DOHH2 (cell line): ENCODE data around the gene STPG2.

Experiments
- H3F3A ChIP-seq: fragments of 200-600 bp; sonication (generic), shearing (Covaris generic); 2 replicates; pipeline ENCODE4 v1.6.0; 2016; ENCODE audit warnings: antibody characterized with exemption, mild to moderate bottlenecking; ENCODE audit not compliant: control insufficient read depth, insufficient read depth
- H3K27ac ChIP-seq: fragments of 200-600 bp; sonication (generic); 2 replicates; pipeline ENCODE4 v1.5.1; 2014; ENCODE audit warnings: low read depth, mild to moderate bottlenecking, low read length, moderate library complexity
- H3K27me3 ChIP-seq: fragments of 200-600 bp; sonication (generic); 2 replicates; pipeline ENCODE4 v1.6.1; 2014; ENCODE audit warnings: mild to moderate bottlenecking, low read length, mixed read lengths; ENCODE audit not compliant: control insufficient read depth
- H3K36me3 ChIP-seq: fragments of 200-600 bp; sonication (generic); 2 replicates; pipeline ENCODE4 v1.6.1; 2014; ENCODE audit warnings: mild to moderate bottlenecking, low read length, moderate library complexity, mixed read lengths; ENCODE audit not compliant: control insufficient read depth
- H3K4me1 ChIP-seq: fragments of 200-600 bp; sonication (generic); 2 replicates; pipeline ENCODE4 v1.6.1; 2014; ENCODE audit warnings: mild to moderate bottlenecking, low read length, mixed read lengths; ENCODE audit not compliant: control insufficient read depth
- H3K4me2 ChIP-seq: fragments of 200-600 bp; sonication (generic); 2 replicates; pipeline ENCODE4 v1.6.0; 2014; ENCODE audit warnings: mild to moderate bottlenecking, low read length, moderate library complexity
- H3K4me3 ChIP-seq: fragments of 200-600 bp; sonication (generic); 2 replicates; pipeline ENCODE4 v1.5.1; 2014; ENCODE audit warnings: mild to moderate bottlenecking, low read length, mixed read lengths
- H3K79me2 ChIP-seq: fragments of 200-600 bp; sonication (generic); 2 replicates; pipeline ENCODE4 v1.6.1; 2014; ENCODE audit warnings: mild to moderate bottlenecking, low read length, mixed read lengths; ENCODE audit not compliant: control insufficient read depth
- H3K9me2 ChIP-seq: fragments of 200-600 bp; sonication (generic); replicated peaks from 2 replicates; pipeline ENCODE4 v1.6.1; 2014; ENCODE audit warnings: mild to moderate bottlenecking, low read length, mixed read lengths; ENCODE audit not compliant: control insufficient read depth
- H3K9me3 ChIP-seq: fragments of 200-600 bp; sonication (generic); 2 replicates; pipeline ENCODE4 v1.6.1; 2014; ENCODE audit warnings: antibody characterized with exemption, low read length, mixed read lengths; ENCODE audit not compliant: control insufficient read depth, insufficient read depth
- H4K20me1 ChIP-seq: fragments of 200-600 bp; sonication (generic); 2 replicates; pipeline ENCODE4 v1.6.0; 2014; ENCODE audit warnings: low read depth, mild to moderate bottlenecking, antibody characterized with exemption, low read length, moderate library complexity; ENCODE audit not compliant: control insufficient read depth, insufficient read depth
- CTCF ChIP-seq: fragments of 200-600 bp; sonication (generic); IDR thresholded peaks from one replicate; pipeline ENCODE4 v1.5.1; 2014; ENCODE audit warnings: antibody characterized with exemption, mild to moderate bottlenecking, low read depth, low read length; ENCODE audit not compliant: poor library complexity, severe bottlenecking
- EZH2phosphoT487 ChIP-seq: fragments of 200-600 bp; sonication (generic); IDR thresholded peaks from 2 replicates; pipeline ENCODE4 v1.6.1; 2017; ENCODE audit warnings: borderline replicate concordance, mild to moderate bottlenecking, antibody characterized with exemption, low read length, moderate library complexity, mixed read lengths

The STPG2 gene

GRCh38 chr4:97627750-97628149, 515.5 kb downstream of the STPG2 start:
- Histone ChIP-seq H3K4me3 (no peak overlapping the region), H3K27ac (no peak overlapping the region), H3K79me2 (no peaks in the 10 kb centered on the region), H3K9me2 (no peaks in the 10 kb centered on the region), H3K27me3 (no peaks in the 10 kb centered on the region), H3K36me3 (no peaks in the 10 kb centered on the region), H3K4me2 (no peak overlapping the region), H4K20me1 (no peaks in the 10 kb centered on the region), H3F3A (no peaks in the 10 kb centered on the region), H3K9me3 (no peaks in the 10 kb centered on the region; the same call in 1 of the 2 replicates), H3K4me1 (no peaks in the 10 kb centered on the region)
- TF ChIP-seq CTCF = no peak
- TF ChIP-seq EZH2phosphoT487 = no peak

GRCh38 chr4:97624204-97624603, 519.1 kb downstream of the STPG2 start:
- H3K9me3 ChIP-seq = no peaks in the 10 kb centered on the region; the same call in 1 of the 2 replicates
- no peak for TF ChIP-seq CTCF
- no peak for TF ChIP-seq EZH2phosphoT487
- no peaks in the 10 kb centered on the region for H3K36me3 ChIP-seq
- no peaks in the 10 kb centered on the region for H3K27me3 ChIP-seq
- no peaks in the 10 kb centered on the region for H3K79me2 ChIP-seq
- no peaks in the 10 kb centered on the region for H3K9me2 ChIP-seq
- H3F3A ChIP-seq = no peaks in the 10 kb centered on the region
- no peaks in the 10 kb centered on the region for H3K4me1 ChIP-seq
- no peak overlapping the region for H3K4me3 ChIP-seq
- H3K27ac ChIP-seq = no peak overlapping the region
- H4K20me1 ChIP-seq = no peaks in the 10 kb centered on the region
- H3K4me2 ChIP-seq = no peak overlapping the region

GRCh38 chr4:97605932-97606331, 537.3 kb downstream of the STPG2 start:
- Histone ChIP-seq H3K27me3 (no peaks in the 10 kb centered on the region), H3K4me2 (no peak overlapping the region), H3K9me2 (no peaks in the 10 kb centered on the region), H3K36me3 (no peaks in the 10 kb centered on the region), H3K27ac (no peak overlapping the region), H3K4me1 (no peaks in the 10 kb centered on the region), H3K9me3 (no peaks in the 10 kb centered on the region), H3K79me2 (no peaks in the 10 kb centered on the region), H3F3A (no peaks in the 10 kb centered on the region), H4K20me1 (no peaks in the 10 kb centered on the region), H3K4me3 (no peak overlapping the region)
- TF ChIP-seq EZH2phosphoT487 (no peak), CTCF (no peak)

- Histone ChIP-seq H3K27ac (no peak overlapping the region), H3K4me1 (no peaks in the 10 kb centered on the region), H3K9me3 (no peaks in the 10 kb centered on the region), H3K27me3 (no peaks in the 10 kb centered on the region), H4K20me1 (no peaks in the 10 kb centered on the region), H3K36me3 (no peaks in the 10 kb centered on the region), H3K79me2 (no peaks in the 10 kb centered on the region), H3K9me2 (no peaks in the 10 kb centered on the region), H3F3A (no peaks in the 10 kb centered on the region), H3K4me3 (no peak overlapping the region), H3K4me2 (no peak overlapping the region)
- TF ChIP-seq EZH2phosphoT487 = no peak
- TF ChIP-seq CTCF = no peak
Observed at GRCh38 chr4:97593248-97593647, 550.0 kb downstream of the STPG2 start.
